HEK293 (cell line): Measurements from ENCODE around the gene INPP4B.

ENCODE experiments used
- CTCF ChIA-PET: fragments of 350-600 bp; formaldehyde crosslinking; extraction: SDS; loops from one replicate; lab custom pipeline; 2021; ENCODE audit warnings: antibody characterized with exemption; lab: Yijun Ruan, JAX
- POLR2A ChIA-PET: fragments of 300-600 bp; formaldehyde crosslinking; extraction: SDS; loops from one replicate; lab custom pipeline; 2020; ENCODE audit warnings: antibody characterized with exemption, inconsistent platforms; lab: Yijun Ruan, JAX
- H3K27ac ChIP-seq: fragments of 200-500 bp; sonication (Bioruptor generic); 2 replicates; pipeline ENCODE4 v1.5.1; 2014; ENCODE audit warnings: low read depth, low read length, control low read depth, inconsistent platforms; ENCODE audit errors: extremely low read depth
- H3K36me3 ChIP-seq, 2 experiments: fragments of 200-500 bp in 1 of 2; sonication (Bioruptor generic) in 1 of 2; 1 replicate in 1 of 2; 2 replicates in 1 of 2; pipeline ENCODE4 v1.5.1; 2014 to 2017; ENCODE audit warnings: inconsistent platforms in 2 of 2, low read length in 2 of 2; ENCODE audit not compliant: control insufficient read depth in 2 of 2, insufficient read depth in 1 of 2
- H3K4me1 ChIP-seq: fragments of 200-500 bp; sonication (Bioruptor generic); 2 replicates; pipeline ENCODE4 v1.5.1; 2014; ENCODE audit warnings: mild to moderate bottlenecking, low read length, inconsistent platforms; ENCODE audit not compliant: control insufficient read depth, insufficient read depth
- H3K4me3 ChIP-seq: 2 replicates; pipeline ENCODE4 v1.5.1; 2011; ENCODE audit warnings: low read depth, mild to moderate bottlenecking, control low read depth, low read length, moderate library complexity
- H3K9me3 ChIP-seq: fragments of 200-500 bp; sonication (Bioruptor generic); 2 replicates; pipeline ENCODE4 v1.5.1; 2014; ENCODE audit warnings: low read depth, low read length, inconsistent platforms; ENCODE audit not compliant: control insufficient read depth, insufficient read depth
- GLIS1 ChIP-seq: fragments of 450-650 bp; formaldehyde crosslinking; IDR thresholded peaks from 2 replicates; pipeline ENCODE4 v1.5.1; 2016; ENCODE audit warnings: missing biosample characterization, missing genetic modification characterization
- HOXC10 ChIP-seq: sonication (generic); formaldehyde crosslinking; IDR thresholded peaks from 2 replicates; pipeline ENCODE4 v1.8.1; 2023; ENCODE audit warnings: mild to moderate bottlenecking, missing genetic modification reagents
- IKZF3 ChIP-seq: fragments of 450-650 bp; IDR thresholded peaks from 2 replicates; pipeline ENCODE4 v1.5.0; 2018; ENCODE audit warnings: missing biosample characterization, mild to moderate bottlenecking, missing genetic modification characterization, moderate library complexity
- KLF9 ChIP-seq: fragments of 450-650 bp; formaldehyde crosslinking; IDR thresholded peaks from 2 replicates; pipeline ENCODE4 v1.5.1; 2016; ENCODE audit warnings: missing biosample characterization, missing genetic modification characterization, low read depth
- MEIS1 ChIP-seq: sonication (generic); formaldehyde crosslinking; IDR thresholded peaks from 2 replicates; pipeline ENCODE4 v1.8.1; 2022; ENCODE audit warnings: missing genetic modification reagents, mild to moderate bottlenecking, borderline replicate concordance
- SCRT1 ChIP-seq: fragments of 450-650 bp; formaldehyde crosslinking; IDR thresholded peaks from 2 replicates; pipeline ENCODE4 v1.5.1; 2016; ENCODE audit warnings: missing biosample characterization, missing genetic modification characterization, borderline replicate concordance
- SCRT2 ChIP-seq: fragments of 450-650 bp; formaldehyde crosslinking; IDR thresholded peaks from 2 replicates; pipeline ENCODE4 v1.5.1; 2016; ENCODE audit warnings: missing biosample characterization, missing genetic modification characterization
- YY1 ChIP-seq: fragments of 450-650 bp; formaldehyde crosslinking; IDR thresholded peaks from 2 replicates; pipeline ENCODE4 v1.5.1; 2018; ENCODE audit warnings: missing biosample characterization, missing genetic modification characterization
- ZBTB17 ChIP-seq: fragments of 450-650 bp; formaldehyde crosslinking; IDR thresholded peaks from 2 replicates; pipeline ENCODE4 v1.5.1; 2016; ENCODE audit warnings: missing biosample characterization, missing genetic modification characterization
- ZFP69B ChIP-seq: fragments of 450-650 bp; formaldehyde crosslinking; IDR thresholded peaks from 2 replicates; pipeline ENCODE4 v1.5.1; 2016; ENCODE audit warnings: missing biosample characterization, missing genetic modification characterization
- ZIC2 ChIP-seq: fragments of 450-650 bp; formaldehyde crosslinking; IDR thresholded peaks from 2 replicates; pipeline ENCODE4 v1.5.1; 2016; ENCODE audit warnings: missing biosample characterization, missing genetic modification characterization
- ZNF184 ChIP-seq: fragments of 450-650 bp; IDR thresholded peaks from 2 replicates; pipeline ENCODE4 v1.5.1; 2018; ENCODE audit warnings: missing biosample characterization, mild to moderate bottlenecking, missing genetic modification characterization
- ZNF202 ChIP-seq: fragments of 450-650 bp; formaldehyde crosslinking; IDR thresholded peaks from 2 replicates; pipeline ENCODE4 v1.5.1; 2016; ENCODE audit warnings: missing biosample characterization, missing genetic modification characterization, borderline replicate concordance
- ZNF280D ChIP-seq: fragments of 450-650 bp; formaldehyde crosslinking; IDR thresholded peaks from 2 replicates; pipeline ENCODE4 v1.5.1; 2016; ENCODE audit warnings: missing biosample characterization, missing genetic modification characterization
- ZNF335 ChIP-seq: fragments of 450-650 bp; formaldehyde crosslinking; conservative IDR thresholded peaks from 2 replicates; pipeline ENCODE4 v1.5.1; 2016; ENCODE audit warnings: missing biosample characterization, missing genetic modification characterization
- ZNF354C ChIP-seq: fragments of 450-650 bp; formaldehyde crosslinking; IDR thresholded peaks from 2 replicates; pipeline ENCODE4 v1.5.1; 2016; ENCODE audit warnings: missing biosample characterization, missing genetic modification characterization, low read depth, borderline replicate concordance
- ZNF366 ChIP-seq: fragments of 450-650 bp; formaldehyde crosslinking; conservative IDR thresholded peaks from 2 replicates; pipeline ENCODE4 v1.5.1; 2016; ENCODE audit warnings: missing biosample characterization, missing genetic modification characterization
- ZNF37A ChIP-seq: fragments of 450-650 bp; IDR thresholded peaks from 2 replicates; pipeline ENCODE4 v1.5.1; 2018; ENCODE audit warnings: missing biosample characterization, missing genetic modification characterization
- ZNF529 ChIP-seq: fragments of 450-650 bp; formaldehyde crosslinking; IDR thresholded peaks from 2 replicates; pipeline ENCODE4 v1.5.1; 2017; ENCODE audit warnings: missing genetic modification characterization, missing biosample characterization; ENCODE audit not compliant: insufficient replicate concordance
- ZNF549 ChIP-seq: fragments of 450-650 bp; IDR thresholded peaks from 2 replicates; pipeline ENCODE4 v1.5.1; 2018; ENCODE audit warnings: missing biosample characterization, missing genetic modification characterization, mild to moderate bottlenecking, inconsistent platforms, moderate library complexity
- ZNF560 ChIP-seq: fragments of 450-650 bp; formaldehyde crosslinking; IDR thresholded peaks from 2 replicates; pipeline ENCODE4 v1.5.1; 2017; ENCODE audit warnings: missing biosample characterization, missing genetic modification characterization, borderline replicate concordance
- ZNF580 ChIP-seq: fragments of 450-650 bp; formaldehyde crosslinking; IDR thresholded peaks from 2 replicates; pipeline ENCODE4 v1.5.1; 2016; ENCODE audit warnings: missing biosample characterization, missing genetic modification characterization
- ZNF639 ChIP-seq: fragments of 450-650 bp; formaldehyde crosslinking; IDR thresholded peaks from 2 replicates; pipeline ENCODE4 v1.5.1; 2016; ENCODE audit warnings: missing biosample characterization, missing genetic modification characterization
- ZNF76 ChIP-seq: fragments of 450-650 bp; formaldehyde crosslinking; IDR thresholded peaks from 2 replicates; pipeline ENCODE4; 2016; ENCODE audit warnings: low read depth, missing biosample characterization, missing genetic modification characterization, borderline replicate concordance
- ZNF768 ChIP-seq: fragments of 450-650 bp; formaldehyde crosslinking; IDR thresholded peaks from 2 replicates; pipeline ENCODE4 v1.5.1; 2018; ENCODE audit warnings: missing biosample characterization, mild to moderate bottlenecking, missing genetic modification characterization
- ZNF792 ChIP-seq: fragments of 450-650 bp; formaldehyde crosslinking; IDR thresholded peaks from 2 replicates; pipeline ENCODE4 v1.5.1; 2016; ENCODE audit warnings: missing biosample characterization, missing genetic modification characterization
- ZNF843 ChIP-seq: fragments of 450-650 bp; formaldehyde crosslinking; IDR thresholded peaks from 2 replicates; pipeline ENCODE4 v1.5.1; 2016; ENCODE audit warnings: missing biosample characterization, missing genetic modification characterization

The INPP4B gene

GRCh38 chr4:142463206-142463605 is 382.9 kb downstream of the INPP4B start:
- H3K27ac ChIP-seq: no peak overlapping the region
- ChIA-PET POLR2A (no interaction called here), CTCF (no interaction called here)
- H3K4me3 ChIP-seq: no peak overlapping the region
- H3K36me3 ChIP-seq: no peaks in the 10 kb centered on the region
- TF ChIP-seq SCRT1: no peak
- TF ChIP-seq ZNF37A (tag by site-specific recombination): no peak
- TF ChIP-seq ZFP69B (tag by site-specific recombination): no peak
- no peaks in the 10 kb centered on the region for H3K9me3 ChIP-seq
- H3K4me1 ChIP-seq: 0 out of 2 replicates have a peak, but pooled peaks cover 2% of the 10 kb centered on the region

- ChIA-PET CTCF (no interaction called here), POLR2A (no interaction called here)
- Histone ChIP-seq H3K36me3 (no peaks in the 10 kb centered on the region), H3K9me3 (no peaks in the 10 kb centered on the region), H3K4me1 (no peaks in the 10 kb centered on the region), H3K4me3 (no peak overlapping the region), H3K27ac (no peak overlapping the region)
- TF ChIP-seq ZNF768 (tag by site-specific recombination) (no peak), ZNF354C (tag by site-specific recombination) (no peak), ZNF639 (tag by site-specific recombination) (no peak), ZNF202 (tag by site-specific recombination) (no peak), ZNF76 (tag by site-specific recombination) (no peak), ZIC2 (tag by site-specific recombination) (no peak), ZNF792 (no peak), GLIS1 (tag by site-specific recombination) (no peak), KLF9 (no peak), ZNF280D (tag by site-specific recombination) (no peak), ZNF366 (tag by site-specific recombination) (no peak), ZNF335 (tag by site-specific recombination) (no peak), HOXC10 (no peak), MEIS1 (CRISPR knock-in tag) (no peak)
Observed at GRCh38 chr4:142452161-142452855, 393.8 kb downstream of the INPP4B start.

- no peaks in the 10 kb centered on the region for H3K9me3 ChIP-seq
- H3K4me1 ChIP-seq: no peaks in the 10 kb centered on the region
- no peak overlapping the region for H3K27ac ChIP-seq
- CTCF ChIA-PET: no interaction called here
- POLR2A ChIA-PET: no interaction called here
- no peaks in the 10 kb centered on the region for H3K36me3 ChIP-seq
- no peak overlapping the region for H3K4me3 ChIP-seq
- no peak for TF ChIP-seq ZNF184 (tag by site-specific recombination)
- no peak for TF ChIP-seq SCRT2 (tag by site-specific recombination)
- TF ChIP-seq IKZF3: no peak
- TF ChIP-seq ZNF843 (tag by site-specific recombination): no peak
- no peak for TF ChIP-seq ZNF549 (tag by site-specific recombination)
- TF ChIP-seq ZNF529 (tag by site-specific recombination): no peak
- no peak for TF ChIP-seq ZBTB17
- no peak for TF ChIP-seq ZNF560 (tag by site-specific recombination)
- TF ChIP-seq YY1 (tag by site-specific recombination): no peak
- TF ChIP-seq ZNF580 (tag by site-specific recombination): no peak
Observed at GRCh38 chr4:142449771-142450373, 396.2 kb downstream of the INPP4B start.
